Uterus (tissue), 4 donors: Measurements from ENCODE around the gene PRRT4. TPM values are rescaled to one million over a fixed set of nuclear protein-coding genes. Genes with fewer than 3 reads are reported as not detected.

Experiments
- DNase-seq, 2 donors: peaks; one replicate each; pipeline ENCODE4 v3.0.0-alpha.2; 2019 to 2020
- H3K27ac ChIP-seq, 2 donors: fragments of 200-600 bp; sonication (generic); 1 replicate in 1 of 2; 2 replicates in 1 of 2; pipeline ENCODE4 v1.5.1; 2016 to 2018
- H3K27me3 ChIP-seq, 2 donors: fragments of 200-600 bp; sonication (generic); one replicate each; pipeline ENCODE4 v1.5.1; 2018 to 2019; ENCODE audit warnings: control low read depth in 1 of 2
- H3K36me3 ChIP-seq, 2 donors: fragments of 200-600 bp; sonication (generic); one replicate each; pipeline ENCODE4 v1.5.1; 2019; ENCODE audit warnings: control low read depth in 1 of 2
- H3K4me1 ChIP-seq, 2 donors: fragments of 200-600 bp; sonication (generic); one replicate each; pipeline ENCODE4 v1.5.1; 2018 to 2019; ENCODE audit warnings: control low read depth in 1 of 2
- H3K4me3 ChIP-seq, 2 donors: fragments of 200-600 bp; sonication (generic); 1 replicate in 1 of 2; 2 replicates in 1 of 2; pipeline ENCODE4 v1.5.1; 2018 to 2019; ENCODE audit warnings: mild to moderate bottlenecking in 1 of 2
- H3K9me3 ChIP-seq, 2 donors: fragments of 200-600 bp; sonication (generic); one replicate each; pipeline ENCODE4 v1.5.1; 2019; ENCODE audit warnings: control low read depth in 1 of 2
- POLR2A ChIP-seq, 2 donors: fragments of 450-650 bp; IDR thresholded peaks; one replicate each; pipeline ENCODE4 v1.6.1; 2016; ENCODE audit warnings: antibody characterized with exemption in 2 of 2, mild to moderate bottlenecking in 1 of 2, moderate library complexity in 1 of 2
- intact Hi-C: fragments of 100-400 bp; cut with DNase I; formaldehyde crosslinking; loops from one replicate; pipeline ENCODE4 v1.15.1; 2023; ENCODE audit warnings: low total_unique reads
- total RNA-seq, 4 donors: library from RNA; depleted of rRNA in 3 of 4; stranded (reverse); fragments of >200 nt in 3 of 4; gene quantifications; one replicate each; pipeline versions ENCODE4 v1.1.0 to v1.2.4, GENCODE V29; 2014 to 2023
- TF ChIP-seq, protein P1 (sequence below), 4 experiments: fragments of 200-600 bp in 2 of 4; fragments of 450-650 bp in 2 of 4; sonication (generic) in 2 of 4; IDR thresholded peaks; one replicate each; pipeline ENCODE4 v1.5.1; 2016 to 2019; ENCODE audit warnings: antibody characterized with exemption in 4 of 4, mild to moderate bottlenecking in 2 of 4, moderate library complexity in 1 of 4
- donor health status: DM: yes; HTN: yes; CAD: no.

PRRT4 gene
- total RNA-seq, 4 donors from 2014 or later = 1.3 to 1.7 TPM; not detected in 2

DNA sequence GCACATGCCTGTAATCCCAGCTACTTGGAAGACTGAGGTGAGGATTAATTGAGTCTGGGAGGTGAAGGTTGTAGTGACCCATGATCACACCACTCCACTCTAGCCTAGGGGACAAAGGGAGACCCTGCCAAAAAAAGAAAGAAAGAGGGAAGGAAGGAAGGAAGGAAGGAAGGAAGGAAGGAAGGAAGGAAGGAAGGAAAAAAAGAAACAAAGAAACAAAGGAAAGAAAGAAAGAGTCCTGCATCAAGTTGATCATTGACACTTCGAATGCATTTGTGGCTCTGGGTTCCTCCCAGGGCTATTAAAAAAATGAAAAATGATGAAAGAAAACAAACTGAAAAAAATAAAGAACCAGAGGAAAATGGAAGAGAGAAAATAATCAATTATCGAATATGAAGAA, 3.9 kb upstream of the PRRT4 start:
- Histone ChIP-seq H3K4me3 (no peak overlapping the region), H3K36me3 (no peaks in the 10 kb centered on the region), H3K27ac (no peak overlapping the region), H3K4me1 (peaks cover 0 to 4% of the 10 kb centered on the region in 2 donors), H3K9me3 (no peaks in the 10 kb centered on the region), H3K27me3 (no peaks in the 10 kb centered on the region)
- no peak for DNase-seq
- TF ChIP-seq POLR2A (IDR thresholded peaks at IDR 0.05) = no peak
- TF ChIP-seq, protein P1, sequence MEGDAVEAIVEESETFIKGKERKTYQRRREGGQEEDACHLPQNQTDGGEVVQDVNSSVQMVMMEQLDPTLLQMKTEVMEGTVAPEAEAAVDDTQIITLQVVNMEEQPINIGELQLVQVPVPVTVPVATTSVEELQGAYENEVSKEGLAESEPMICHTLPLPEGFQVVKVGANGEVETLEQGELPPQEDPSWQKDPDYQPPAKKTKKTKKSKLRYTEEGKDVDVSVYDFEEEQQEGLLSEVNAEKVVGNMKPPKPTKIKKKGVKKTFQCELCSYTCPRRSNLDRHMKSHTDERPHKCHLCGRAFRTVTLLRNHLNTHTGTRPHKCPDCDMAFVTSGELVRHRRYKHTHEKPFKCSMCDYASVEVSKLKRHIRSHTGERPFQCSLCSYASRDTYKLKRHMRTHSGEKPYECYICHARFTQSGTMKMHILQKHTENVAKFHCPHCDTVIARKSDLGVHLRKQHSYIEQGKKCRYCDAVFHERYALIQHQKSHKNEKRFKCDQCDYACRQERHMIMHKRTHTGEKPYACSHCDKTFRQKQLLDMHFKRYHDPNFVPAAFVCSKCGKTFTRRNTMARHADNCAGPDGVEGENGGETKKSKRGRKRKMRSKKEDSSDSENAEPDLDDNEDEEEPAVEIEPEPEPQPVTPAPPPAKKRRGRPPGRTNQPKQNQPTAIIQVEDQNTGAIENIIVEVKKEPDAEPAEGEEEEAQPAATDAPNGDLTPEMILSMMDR (IDR thresholded peaks at IDR 0.05) = no peak
- intact Hi-C loops = no loop called here

DNA sequence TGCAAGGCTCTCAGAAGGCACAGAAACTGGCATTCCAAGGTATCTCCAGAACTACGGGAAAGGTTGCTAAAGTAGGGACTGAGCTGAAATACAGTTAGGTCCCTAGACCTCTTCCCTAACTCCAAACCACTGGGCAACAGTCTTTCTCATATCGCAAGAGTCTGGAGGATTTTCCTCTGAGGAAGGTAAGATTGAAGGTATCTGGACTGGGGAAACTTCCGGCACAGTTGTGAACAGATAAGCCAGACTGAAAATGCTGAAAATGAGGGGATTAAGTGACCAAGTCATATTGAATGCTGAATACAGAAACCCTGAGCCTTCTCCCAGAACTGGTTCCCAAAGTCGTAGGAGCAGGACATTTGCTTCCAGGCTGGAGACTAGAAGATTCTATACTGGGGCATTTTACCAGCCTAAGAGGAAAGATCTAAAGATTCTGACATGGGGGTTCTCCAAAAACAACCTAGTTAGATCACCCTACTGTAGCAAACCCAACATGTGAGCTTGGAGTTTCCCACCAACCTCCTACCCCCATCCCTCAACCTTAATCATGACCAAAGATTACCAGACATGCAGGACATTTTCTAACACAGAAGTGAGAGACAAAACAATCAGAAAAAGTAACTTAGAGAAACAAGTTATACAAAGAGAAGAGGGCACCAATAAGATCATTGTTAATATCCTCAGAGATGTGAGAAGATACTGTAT, 2.8 kb upstream of the PRRT4 start:
- Histone ChIP-seq H3K4me3 (no peak overlapping the region), H3K27me3 (no peaks in the 10 kb centered on the region), H3K9me3 (no peaks in the 10 kb centered on the region), H3K36me3 (no peaks in the 10 kb centered on the region), H3K27ac (no peak overlapping the region), H3K4me1 (peaks cover 0 to 4% of the 10 kb centered on the region in 2 donors)
- DNase-seq = no peak
- TF ChIP-seq POLR2A (IDR thresholded peaks at IDR 0.05) = no peak
- TF ChIP-seq, protein P1 (IDR thresholded peaks at IDR 0.05) = no peak
- intact Hi-C loops = no loop called here

DNA sequence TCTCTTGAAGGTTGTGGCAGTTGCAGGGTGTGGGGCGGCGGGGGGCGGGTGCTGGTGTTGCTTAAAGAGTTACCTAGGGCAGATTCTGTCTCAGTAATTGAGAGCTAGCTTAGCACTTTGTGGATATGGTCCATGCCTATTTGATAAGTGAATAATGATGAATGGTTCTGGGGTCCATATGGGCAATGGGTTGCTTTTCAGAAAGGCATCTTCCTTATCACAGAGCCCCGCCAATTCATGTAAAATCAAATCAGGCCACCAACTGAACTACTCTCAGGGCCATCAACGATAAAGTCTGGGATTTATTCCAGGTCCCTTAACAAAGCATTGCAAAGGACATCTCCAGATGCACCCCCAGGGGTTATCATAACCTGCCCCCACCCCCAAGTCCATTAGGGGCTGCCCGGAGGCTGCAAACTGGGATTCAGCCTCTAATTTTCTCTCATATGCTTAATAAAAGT, 1.8 kb upstream of the PRRT4 start:
- Histone ChIP-seq H3K27me3 (no peaks in the 10 kb centered on the region), H3K9me3 (no peaks in the 10 kb centered on the region), H3K4me3 (no peak overlapping the region), H3K36me3 (no peaks in the 10 kb centered on the region), H3K27ac (no peak overlapping the region), H3K4me1 (peaks cover 0 to 4% of the 10 kb centered on the region in 2 donors)
- TF ChIP-seq, protein P1 (IDR thresholded peaks at IDR 0.05) = no peak
- no peak for TF ChIP-seq POLR2A (IDR thresholded peaks at IDR 0.05)
- no peak for DNase-seq
- intact Hi-C loops = no loop called here

DNA sequence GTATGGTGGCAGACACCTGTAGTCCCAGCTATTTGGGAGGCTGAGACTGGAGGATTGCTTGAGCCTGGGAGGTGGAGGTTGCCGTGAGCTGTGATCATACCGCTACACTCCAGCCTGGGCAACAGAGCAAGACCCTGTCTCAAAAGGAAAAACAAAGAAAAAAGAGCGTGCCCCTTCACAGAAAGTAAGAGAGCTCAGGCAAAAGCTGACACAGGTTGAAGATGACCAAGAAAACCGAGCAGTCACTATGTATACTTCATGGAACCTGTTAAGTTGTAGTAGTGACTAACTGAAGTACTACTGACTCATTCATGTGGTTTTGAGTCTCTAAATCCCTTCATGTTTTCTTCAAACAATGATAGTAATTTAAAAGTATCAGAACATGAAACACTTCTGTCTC, 1.2 kb upstream of the PRRT4 start:
- H3K27ac ChIP-seq = no peak overlapping the region
- TF ChIP-seq POLR2A (IDR thresholded peaks at IDR 0.05) = no peak
- TF ChIP-seq, protein P1 (IDR thresholded peaks at IDR 0.05) = no peak
- no peak for DNase-seq
- H3K4me1 ChIP-seq = peaks cover 0 to 4% of the 10 kb centered on the region in 2 donors
- no peaks in the 10 kb centered on the region for H3K36me3 ChIP-seq
- H3K4me3 ChIP-seq = no peak overlapping the region
- no peaks in the 10 kb centered on the region for H3K9me3 ChIP-seq
- no peaks in the 10 kb centered on the region for H3K27me3 ChIP-seq
- intact Hi-C loops = no loop called here

DNA sequence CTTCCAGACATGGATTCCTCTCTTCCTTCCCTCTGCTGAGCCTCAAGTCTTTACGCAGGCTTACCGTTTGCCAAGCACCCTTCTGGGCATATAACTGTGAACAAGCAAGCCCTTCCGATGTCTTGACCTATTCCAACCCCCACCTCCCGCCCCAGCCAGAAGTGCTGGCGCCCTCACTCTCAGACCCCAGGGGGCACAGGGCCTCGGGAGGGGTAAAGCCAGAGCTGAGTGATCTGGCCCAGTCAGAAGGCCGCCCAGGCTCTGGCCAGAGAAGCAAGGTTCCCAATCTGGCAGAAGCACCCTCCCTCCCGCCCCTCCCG, 1.2 kb downstream of the PRRT4 start:
- Histone ChIP-seq H3K4me3 (peak overlapping the region in 1 of 2 donors; percentile 53), H3K4me1 (peaks cover 0 to 4% of the 10 kb centered on the region in 2 donors), H3K36me3 (no peaks in the 10 kb centered on the region), H3K27ac (no peak overlapping the region), H3K9me3 (no peaks in the 10 kb centered on the region), H3K27me3 (no peaks in the 10 kb centered on the region)
- intact Hi-C loops = no loop called here
- no peak for DNase-seq
- TF ChIP-seq, protein P1 (IDR thresholded peaks at IDR 0.05) = no peak
- TF ChIP-seq POLR2A (IDR thresholded peaks at IDR 0.05) = no peak
